Activated naive CD4-positive, alpha-beta T cell treated with anti-CD3 and anti-CD28 coated beads for 36 hours (primary cell): ENCODE data around the gene SOX5. TPM values are rescaled to one million over a fixed set of nuclear protein-coding genes. Genes with fewer than 3 reads are reported as not detected.
"Not testable (repeated sequence)": the region's sequence is repeated elsewhere in the genome, so short reads cannot be mapped to it uniquely, and the experiment has no call there.

Source experiments
- CTCF ChIA-PET: fragments of 350-600 bp; sonication (Branson Sonifier 250); formaldehyde crosslinking; loops from one replicate; lab custom pipeline; 2021; ENCODE audit warnings: antibody characterized with exemption; lab: Charles Lee
- DNase-seq: peaks from one replicate; pipeline ENCODE4 v3.0.0-alpha.2; 2020
- H3K27ac Mint-ChIP-seq: one replicate; pipeline ENCODE4 v1.8.0; 2021; ENCODE audit warnings: mild to moderate bottlenecking, mixed read lengths
- H3K27me3 Mint-ChIP-seq: one replicate; pipeline ENCODE4 v1.8.0; 2021; ENCODE audit warnings: low read depth, mixed read lengths
- H3K36me3 Mint-ChIP-seq: one replicate; pipeline ENCODE4 v1.8.0; 2021; ENCODE audit warnings: low read depth, mixed read lengths
- H3K4me1 Mint-ChIP-seq: one replicate; pipeline ENCODE4 v1.8.0; 2021; ENCODE audit warnings: low read depth, mixed read lengths
- H3K4me3 Mint-ChIP-seq: one replicate; pipeline ENCODE4 v1.8.0; 2021; ENCODE audit warnings: mild to moderate bottlenecking, moderate library complexity, mixed read lengths
- H3K9me3 Mint-ChIP-seq: one replicate; pipeline ENCODE4 v1.8.0; 2021; ENCODE audit warnings: mixed read lengths
- intact Hi-C: fragments of 100-400 bp; cut with micrococcal nuclease; formaldehyde crosslinking; loops from one replicate; pipeline ENCODE4 v1.15.1; 2023
- total RNA-seq, 2 experiments: library from RNA; stranded (reverse); gene quantifications; one replicate each; pipeline ENCODE4 v1.2.3, GENCODE V29; 2021

Gene SOX5
- total RNA-seq, 2 experiments from 2014 or later, result 0.41 TPM; not detected in 1

GRCh38 chr12:23534196-23534595 lies 415.3 kb downstream of the SOX5 start:
- no peaks in the 10 kb centered on the region for H3K9me3 Mint-ChIP-seq
- intact Hi-C loops, result no loop called here
- no peaks in the 10 kb centered on the region for H3K27me3 Mint-ChIP-seq
- DNase-seq, result no peak
- H3K4me3 Mint-ChIP-seq, result no peak overlapping the region
- no peak overlapping the region for H3K27ac Mint-ChIP-seq
- CTCF ChIA-PET, result interaction anchor here (0.6 kb wide), 1 partner anchor 59 kb away, joined by 3 read pairs; no protein-coding TSS in a partner anchor
- no peaks in the 10 kb centered on the region for H3K36me3 Mint-ChIP-seq
- H3K4me1 Mint-ChIP-seq, result no peaks in the 10 kb centered on the region

GRCh38 chr12:23533699-23534098 lies 415.8 kb downstream of the SOX5 start:
- DNase-seq, result no peak
- Mint-ChIP-seq H3K9me3 (no peaks in the 10 kb centered on the region), H3K27ac (no peak overlapping the region), H3K4me1 (no peaks in the 10 kb centered on the region), H3K36me3 (no peaks in the 10 kb centered on the region), H3K27me3 (no peaks in the 10 kb centered on the region), H3K4me3 (no peak overlapping the region)
- CTCF ChIA-PET, result interaction anchor here (0.6 kb wide), 1 partner anchor 58 kb away, joined by 3 read pairs; no protein-coding TSS in a partner anchor
- intact Hi-C loops, result no loop called here

- DNase-seq, result no peak
- Mint-ChIP-seq H3K27ac (no peak overlapping the region), H3K27me3 (no peaks in the 10 kb centered on the region), H3K4me3 (no peak overlapping the region), H3K36me3 (no peaks in the 10 kb centered on the region), H3K9me3 (no peaks in the 10 kb centered on the region), H3K4me1 (no peaks in the 10 kb centered on the region)
- CTCF ChIA-PET, result no interaction called here
- intact Hi-C loops, result no loop called here
Observed at GRCh38 chr12:23533265-23533664, 416.2 kb downstream of the SOX5 start.

- CTCF ChIA-PET, result no interaction called here
- DNase-seq, result no peak
- no peaks in the 10 kb centered on the region for H3K4me1 Mint-ChIP-seq
- no peaks in the 10 kb centered on the region for H3K9me3 Mint-ChIP-seq
- H3K4me3 Mint-ChIP-seq, result no peak overlapping the region
- intact Hi-C loops, result no loop called here
- no peaks in the 10 kb centered on the region for H3K27me3 Mint-ChIP-seq
- no peak overlapping the region for H3K27ac Mint-ChIP-seq
- H3K36me3 Mint-ChIP-seq, result no peaks in the 10 kb centered on the region
Observed at GRCh38 chr12:23528316-23528715, 421.2 kb downstream of the SOX5 start.

- no peak overlapping the region for H3K4me3 Mint-ChIP-seq
- H3K27me3 Mint-ChIP-seq, result no peaks in the 10 kb centered on the region
- H3K36me3 Mint-ChIP-seq, result no peaks in the 10 kb centered on the region
- no peak overlapping the region for H3K27ac Mint-ChIP-seq
- intact Hi-C loops, result no loop called here
- no peaks in the 10 kb centered on the region for H3K9me3 Mint-ChIP-seq
- no peaks in the 10 kb centered on the region for H3K4me1 Mint-ChIP-seq
- CTCF ChIA-PET, result interaction anchor here (0.6 kb wide), 1 partner anchor 72 kb away, joined by 3 read pairs; no protein-coding TSS in a partner anchor
- DNase-seq, result no peak
Observed at GRCh38 chr12:23525450-23526072, 423.9 kb downstream of the SOX5 start.

GRCh38 chr12:23523339-23523738 lies 426.1 kb downstream of the SOX5 start:
- intact Hi-C loops, result no loop called here
- Mint-ChIP-seq H3K9me3 (peaks cover 3% of the 10 kb centered on the region), H3K27me3 (no peaks in the 10 kb centered on the region), H3K27ac (no peak overlapping the region), H3K4me3 (no peak overlapping the region), H3K4me1 (no peaks in the 10 kb centered on the region), H3K36me3 (no peaks in the 10 kb centered on the region)
- CTCF ChIA-PET, result no interaction called here
- no peak for DNase-seq

- H3K27ac Mint-ChIP-seq, H3K4me3 Mint-ChIP-seq, H3K27me3 Mint-ChIP-seq, intact Hi-C loops, CTCF ChIA-PET, H3K36me3 Mint-ChIP-seq, DNase-seq, H3K9me3 Mint-ChIP-seq, H3K4me1 Mint-ChIP-seq: not testable (repeated sequence)
Observed at GRCh38 chr12:23519444-23519843, 430.0 kb downstream of the SOX5 start.

GRCh38 chr12:23515785-23516184 lies 433.7 kb downstream of the SOX5 start:
- H3K9me3 Mint-ChIP-seq, intact Hi-C loops, DNase-seq, H3K36me3 Mint-ChIP-seq, H3K4me1 Mint-ChIP-seq, CTCF ChIA-PET, H3K27me3 Mint-ChIP-seq, H3K4me3 Mint-ChIP-seq: not testable (repeated sequence)
- H3K27ac Mint-ChIP-seq, result peak overlapping the region; percentile 50

GRCh38 chr12:23510484-23510883 lies 439.0 kb downstream of the SOX5 start:
- Mint-ChIP-seq H3K4me1 (no peaks in the 10 kb centered on the region), H3K27ac (no peak overlapping the region), H3K9me3 (peaks cover 6% of the 10 kb centered on the region), H3K27me3 (no peaks in the 10 kb centered on the region), H3K36me3 (no peaks in the 10 kb centered on the region), H3K4me3 (no peak overlapping the region)
- DNase-seq, result no peak
- intact Hi-C loops, result no loop called here
- CTCF ChIA-PET, result no interaction called here

GRCh38 chr12:23509832-23510231 lies 439.6 kb downstream of the SOX5 start:
- H3K9me3 Mint-ChIP-seq, H3K27me3 Mint-ChIP-seq, H3K36me3 Mint-ChIP-seq, H3K4me3 Mint-ChIP-seq, H3K27ac Mint-ChIP-seq, H3K4me1 Mint-ChIP-seq, intact Hi-C loops, CTCF ChIA-PET, DNase-seq: not testable (repeated sequence)

GRCh38 chr12:23507785-23508184 lies 441.7 kb downstream of the SOX5 start:
- H3K36me3 Mint-ChIP-seq, H3K27me3 Mint-ChIP-seq, CTCF ChIA-PET, intact Hi-C loops, H3K4me3 Mint-ChIP-seq, H3K9me3 Mint-ChIP-seq, DNase-seq, H3K27ac Mint-ChIP-seq, H3K4me1 Mint-ChIP-seq: not testable (repeated sequence)

- H3K27ac Mint-ChIP-seq, CTCF ChIA-PET, H3K36me3 Mint-ChIP-seq, DNase-seq, H3K27me3 Mint-ChIP-seq, H3K9me3 Mint-ChIP-seq, H3K4me1 Mint-ChIP-seq, intact Hi-C loops, H3K4me3 Mint-ChIP-seq: not testable (repeated sequence)
Observed at GRCh38 chr12:23505736-23506135, 443.7 kb downstream of the SOX5 start.

GRCh38 chr12:23504641-23505399 lies 444.6 kb downstream of the SOX5 start:
- Mint-ChIP-seq H3K36me3 (no peaks in the 10 kb centered on the region), H3K9me3 (no peaks in the 10 kb centered on the region), H3K27ac (no peak overlapping the region), H3K27me3 (no peaks in the 10 kb centered on the region), H3K4me1 (no peaks in the 10 kb centered on the region), H3K4me3 (no peak overlapping the region)
- intact Hi-C loops, result no loop called here
- CTCF ChIA-PET, result no interaction called here
- no peak for DNase-seq
